ENCODE data around the gene TRAPPC3L. TPM values are rescaled to one million over a fixed set of nuclear protein-coding genes. Genes with fewer than 3 reads are reported as not detected.

The TRAPPC3L gene
- total and polyA plus RNA-seq, 12 donors = 0.10 to 0.57 (median 0.27) TPM; not detected in 4

GRCh38 chr6:116482780-116483179, 62.7 kb downstream of the TRAPPC3L start:
- no peak for DNase-seq
- no peaks in the 10 kb centered on the region for H3K4me1 ChIP-seq (replicated peaks in 1 of 2)
- no peak overlapping the region for H3K27ac ChIP-seq
- H3K4me3 ChIP-seq = no peak overlapping the region
- no peaks in the 10 kb centered on the region for H3K27me3 ChIP-seq
- H3K36me3 ChIP-seq (replicated peaks in 1 of 2) = no peaks in the 10 kb centered on the region
- 55 to 61% (median 57%) methylated on average over 1 of the region's 1 CpG for WGBS, 4 donors
- TF ChIP-seq POLR2A (IDR thresholded peaks at IDR 0.05) = no peak
- TF ChIP-seq CTCF (IDR thresholded peaks at IDR 0.05) = no peak
- intact Hi-C loops (cut with DNase I) = no loop called here
- no peaks in the 10 kb centered on the region for H3K9me3 ChIP-seq (replicated peaks in 1 of 3)

- H3K27ac ChIP-seq = peak overlapping the region in 1 of 5 donors; percentile 33
- no peak for TF ChIP-seq CTCF (IDR thresholded peaks at IDR 0.05)
- no peak for TF ChIP-seq POLR2A (IDR thresholded peaks at IDR 0.05)
- no peaks in the 10 kb centered on the region for H3K36me3 ChIP-seq (replicated peaks in 1 of 2)
- H3K4me3 ChIP-seq = no peak overlapping the region
- no peak for DNase-seq
- H3K4me1 ChIP-seq (replicated peaks in 1 of 2) = no peaks in the 10 kb centered on the region
- H3K27me3 ChIP-seq = no peaks in the 10 kb centered on the region
- H3K9me3 ChIP-seq (replicated peaks in 1 of 3) = no peaks in the 10 kb centered on the region
- WGBS, 4 donors = 65 to 74% (median 70%) methylated on average over 5 of the region's 5 CpGs
- intact Hi-C loops (cut with DNase I) = no loop called here
These were observed 69.3 kb downstream of the TRAPPC3L start for GRCh38 chr6:116476002-116476678.

- 53 to 59% (median 56%) methylated on average over 1 of the region's 1 CpG for WGBS, 4 donors
- TF ChIP-seq POLR2A (IDR thresholded peaks at IDR 0.05) (no peak), CTCF (IDR thresholded peaks at IDR 0.05) (no peak)
- no peak for DNase-seq
- Histone ChIP-seq H3K4me1 (replicated peaks in 1 of 2) (no peaks in the 10 kb centered on the region), H3K9me3 (replicated peaks in 1 of 3) (no peaks in the 10 kb centered on the region), H3K27me3 (no peaks in the 10 kb centered on the region), H3K4me3 (no peak overlapping the region), H3K36me3 (replicated peaks in 1 of 2) (no peaks in the 10 kb centered on the region), H3K27ac (no peak overlapping the region)
- intact Hi-C loops (cut with DNase I) = no loop called here
These were observed 70.3 kb downstream of the TRAPPC3L start for GRCh38 chr6:116475141-116475540.

GRCh38 chr6:116472706-116473105, 72.8 kb downstream of the TRAPPC3L start:
- H3K36me3 ChIP-seq (replicated peaks in 1 of 2) = no peaks in the 10 kb centered on the region
- H3K4me1 ChIP-seq (replicated peaks in 1 of 2) = no peaks in the 10 kb centered on the region
- no peak for TF ChIP-seq CTCF (IDR thresholded peaks at IDR 0.05)
- TF ChIP-seq POLR2A (IDR thresholded peaks at IDR 0.05) = no peak
- DNase-seq = no peak
- H3K4me3 ChIP-seq = no peak overlapping the region
- H3K27me3 ChIP-seq = no peaks in the 10 kb centered on the region
- no peak overlapping the region for H3K27ac ChIP-seq
- WGBS, 4 donors = 80 to 85% (median 83%) methylated on average over 3 of the region's 3 CpGs
- no peaks in the 10 kb centered on the region for H3K9me3 ChIP-seq (replicated peaks in 1 of 3)
- intact Hi-C loops (cut with DNase I) = no loop called here
